Chondrocyte (in vitro differentiated cells): ENCODE measurements around the gene SS18L1. TPM values are rescaled to one million over a fixed set of nuclear protein-coding genes. Genes with fewer than 3 reads are reported as not detected.

Experiments
- DNase-seq: peaks from one replicate; pipeline ENCODE4 v3.0.0; 2021; ENCODE audit warnings: mixed read lengths, low spot score
- H3K27ac Mint-ChIP-seq: one replicate; pipeline ENCODE4 v1.8.0; 2021; ENCODE audit warnings: mild to moderate bottlenecking, moderate library complexity, mixed read lengths; ENCODE audit not compliant: unreplicated experiment
- H3K27me3 Mint-ChIP-seq: 2 replicates; pipeline ENCODE4 v1.8.0; 2021; ENCODE audit warnings: low read depth, mixed read lengths
- H3K36me3 Mint-ChIP-seq: 2 replicates; pipeline ENCODE4 v1.8.0; 2021; ENCODE audit warnings: low read depth, mixed read lengths
- H3K4me1 Mint-ChIP-seq: 2 replicates; pipeline ENCODE4 v1.8.0; 2021; ENCODE audit warnings: low read depth, mild to moderate bottlenecking, mixed read lengths
- H3K4me3 Mint-ChIP-seq: one replicate; pipeline ENCODE4 v1.8.0; 2021; ENCODE audit warnings: mild to moderate bottlenecking, moderate library complexity, mixed read lengths; ENCODE audit not compliant: unreplicated experiment
- H3K9me3 Mint-ChIP-seq: 2 replicates; pipeline ENCODE4 v1.8.0; 2021; ENCODE audit warnings: low read depth, mixed read lengths
- total RNA-seq: library from RNA; stranded (reverse); gene quantifications from 3 replicates; pipeline ENCODE4 v1.2.1, GENCODE V29; 2021
- TF ChIP-seq, protein P1 (sequence below): fragments of 200-600 bp; sonication (generic); IDR thresholded peaks from 2 replicates; pipeline ENCODE4 v1.5.0; 2021; ENCODE audit warnings: antibody characterized with exemption, mild to moderate bottlenecking, moderate library complexity

Gene SS18L1
- total RNA-seq, 1 donor from 2014 or later = 13.4 TPM

- H3K4me1 Mint-ChIP-seq = peaks cover 7% of the 10 kb centered on the region
- TF ChIP-seq, protein P1, sequence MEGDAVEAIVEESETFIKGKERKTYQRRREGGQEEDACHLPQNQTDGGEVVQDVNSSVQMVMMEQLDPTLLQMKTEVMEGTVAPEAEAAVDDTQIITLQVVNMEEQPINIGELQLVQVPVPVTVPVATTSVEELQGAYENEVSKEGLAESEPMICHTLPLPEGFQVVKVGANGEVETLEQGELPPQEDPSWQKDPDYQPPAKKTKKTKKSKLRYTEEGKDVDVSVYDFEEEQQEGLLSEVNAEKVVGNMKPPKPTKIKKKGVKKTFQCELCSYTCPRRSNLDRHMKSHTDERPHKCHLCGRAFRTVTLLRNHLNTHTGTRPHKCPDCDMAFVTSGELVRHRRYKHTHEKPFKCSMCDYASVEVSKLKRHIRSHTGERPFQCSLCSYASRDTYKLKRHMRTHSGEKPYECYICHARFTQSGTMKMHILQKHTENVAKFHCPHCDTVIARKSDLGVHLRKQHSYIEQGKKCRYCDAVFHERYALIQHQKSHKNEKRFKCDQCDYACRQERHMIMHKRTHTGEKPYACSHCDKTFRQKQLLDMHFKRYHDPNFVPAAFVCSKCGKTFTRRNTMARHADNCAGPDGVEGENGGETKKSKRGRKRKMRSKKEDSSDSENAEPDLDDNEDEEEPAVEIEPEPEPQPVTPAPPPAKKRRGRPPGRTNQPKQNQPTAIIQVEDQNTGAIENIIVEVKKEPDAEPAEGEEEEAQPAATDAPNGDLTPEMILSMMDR = no peak
- H3K4me3 Mint-ChIP-seq = no peak overlapping the region
- H3K27ac Mint-ChIP-seq = no peak overlapping the region
- H3K9me3 Mint-ChIP-seq = no peaks in the 10 kb centered on the region
- H3K27me3 Mint-ChIP-seq = peaks cover 50% of the 10 kb centered on the region
- no peak for DNase-seq
- no peaks in the 10 kb centered on the region for H3K36me3 Mint-ChIP-seq
Measured at GRCh38 chr20:62220666-62221568, 77.3 kb downstream of the SS18L1 start.

DNA sequence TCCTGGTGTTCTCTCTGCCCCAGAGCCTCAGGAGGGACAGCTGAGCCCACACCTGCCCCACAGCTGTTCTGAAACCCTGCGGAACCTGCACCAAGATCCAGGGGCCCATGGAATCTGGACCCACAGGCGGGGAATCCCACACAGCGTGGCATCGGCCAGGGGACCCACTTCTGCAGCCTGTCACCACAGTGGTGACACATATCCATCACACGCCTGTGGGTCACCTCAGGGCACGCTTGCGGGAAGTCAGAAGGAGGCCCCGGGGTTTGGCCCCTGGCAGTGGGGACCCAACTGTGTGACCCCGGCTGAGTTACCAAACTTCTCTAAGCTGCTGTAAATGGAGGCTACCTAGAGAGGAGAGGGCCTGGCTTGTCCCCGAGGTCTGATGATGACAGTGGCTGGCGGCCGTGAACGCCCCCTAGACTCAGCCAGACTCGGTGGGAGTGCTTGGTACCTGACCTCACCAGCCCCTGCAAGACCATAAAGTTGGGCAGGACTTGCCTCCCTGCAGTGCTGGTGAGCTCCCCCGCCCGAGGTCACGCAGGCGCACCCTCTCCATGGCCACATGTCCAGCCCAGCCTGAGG lies 78.8 kb downstream of the SS18L1 start:
- Mint-ChIP-seq H3K4me3 (no peak overlapping the region), H3K27me3 (peaks cover 56% of the 10 kb centered on the region), H3K36me3 (no peaks in the 10 kb centered on the region), H3K4me1 (peaks cover 7% of the 10 kb centered on the region), H3K9me3 (no peaks in the 10 kb centered on the region), H3K27ac (no peak overlapping the region)
- TF ChIP-seq, protein P1 = no peak
- DNase-seq = no peak

DNA sequence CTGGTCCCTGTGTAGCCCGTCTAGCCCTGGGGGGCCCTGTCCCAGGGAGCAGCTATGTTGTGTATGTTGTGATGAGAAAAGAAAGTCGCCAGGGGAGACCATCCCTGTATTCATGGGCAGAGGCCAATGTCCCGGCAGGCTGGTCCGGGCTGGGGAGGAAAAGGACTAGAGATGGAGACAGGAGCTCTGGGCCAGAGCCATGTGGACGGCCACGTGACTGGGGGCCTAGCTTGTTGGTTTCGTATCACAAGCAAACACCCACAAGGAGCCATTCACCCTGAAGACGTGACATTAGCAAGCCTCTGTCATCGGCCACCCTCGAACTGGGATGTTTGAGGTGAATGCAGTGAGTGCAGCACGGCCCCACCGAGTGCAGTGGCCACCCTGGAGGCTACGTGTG lies 79.4 kb downstream of the SS18L1 start:
- peaks cover 54% of the 10 kb centered on the region for H3K27me3 Mint-ChIP-seq
- no peak overlapping the region for H3K27ac Mint-ChIP-seq
- H3K4me3 Mint-ChIP-seq = no peak overlapping the region
- TF ChIP-seq, protein P1 = no peak
- no peak for DNase-seq
- peaks cover 7% of the 10 kb centered on the region for H3K4me1 Mint-ChIP-seq
- H3K9me3 Mint-ChIP-seq = no peaks in the 10 kb centered on the region
- H3K36me3 Mint-ChIP-seq = no peaks in the 10 kb centered on the region

- no peaks in the 10 kb centered on the region for H3K36me3 Mint-ChIP-seq
- DNase-seq = no peak
- TF ChIP-seq, protein P1 = no peak
- H3K27ac Mint-ChIP-seq = no peak overlapping the region
- no peak overlapping the region for H3K4me3 Mint-ChIP-seq
- H3K4me1 Mint-ChIP-seq = peaks cover 7% of the 10 kb centered on the region
- no peaks in the 10 kb centered on the region for H3K9me3 Mint-ChIP-seq
- H3K27me3 Mint-ChIP-seq = peaks cover 51% of the 10 kb centered on the region
Measured at GRCh38 chr20:62223571-62223970, 80.0 kb downstream of the SS18L1 start.

DNA sequence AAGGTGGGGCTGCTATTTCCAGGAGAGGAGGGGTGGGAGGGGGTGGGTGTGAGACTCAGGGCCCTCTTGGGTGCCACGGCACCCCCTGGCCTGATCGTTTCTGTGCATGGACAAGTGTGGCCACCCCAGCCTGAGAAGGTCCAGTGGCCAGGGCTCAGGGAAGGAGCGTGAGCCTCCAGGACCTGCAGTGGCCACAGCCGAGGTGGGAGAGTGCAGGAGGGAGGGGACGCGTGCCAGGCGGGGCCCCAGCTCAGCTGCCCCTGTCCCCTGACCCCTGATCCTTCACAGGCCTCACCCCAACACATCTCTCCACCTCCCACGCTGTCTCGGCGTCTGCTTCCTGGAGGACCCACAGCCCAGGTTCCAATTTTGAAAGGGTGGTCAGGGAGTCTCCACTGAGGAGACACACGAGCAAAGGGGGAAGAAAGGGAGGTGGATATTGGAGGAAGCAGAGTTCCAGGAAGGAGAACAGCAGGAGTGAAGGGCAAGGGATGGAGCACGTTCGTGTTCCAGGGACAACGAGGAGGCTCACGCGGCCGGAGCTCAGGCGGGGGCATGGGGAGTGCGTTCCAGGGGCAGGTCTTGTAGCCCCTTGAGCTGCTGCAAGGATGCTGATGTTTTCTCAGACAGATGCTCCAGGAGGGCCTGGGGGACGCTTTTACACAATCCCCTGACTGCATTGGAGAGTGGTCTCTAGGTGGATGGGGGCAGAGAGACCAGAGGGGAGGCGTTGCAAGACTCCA lies 80.7 kb downstream of the SS18L1 start:
- DNase-seq = no peak
- Mint-ChIP-seq H3K27ac (no peak overlapping the region), H3K36me3 (no peaks in the 10 kb centered on the region), H3K4me3 (no peak overlapping the region), H3K4me1 (peaks cover 3% of the 10 kb centered on the region), H3K27me3 (peaks cover 46% of the 10 kb centered on the region), H3K9me3 (no peaks in the 10 kb centered on the region)
- TF ChIP-seq, protein P1 = no peak
